Endometrium (tissue), 2 donors: Measurements from ENCODE around the gene RDH8.
A peak's percentile ranks its signal among the peaks of the same experiment; 100 is the strongest.
"Not testable (repeated sequence)": the region's sequence is repeated elsewhere in the genome, so short reads cannot be mapped to it uniquely, and the experiment has no call there.

Experiments used
- FAIRE-seq: peaks from 2 replicates; lab custom pipeline; 2012; peaks lifted over from hg19 to GRCh38; lab: Jason Lieb, UNC
- donor health status: control.
- donor health status: control.

Gene RDH8

GRCh38 chr19:10005632-10006334, 7.5 kb upstream of the RDH8 start:
- FAIRE-seq, result no peak

DNA sequence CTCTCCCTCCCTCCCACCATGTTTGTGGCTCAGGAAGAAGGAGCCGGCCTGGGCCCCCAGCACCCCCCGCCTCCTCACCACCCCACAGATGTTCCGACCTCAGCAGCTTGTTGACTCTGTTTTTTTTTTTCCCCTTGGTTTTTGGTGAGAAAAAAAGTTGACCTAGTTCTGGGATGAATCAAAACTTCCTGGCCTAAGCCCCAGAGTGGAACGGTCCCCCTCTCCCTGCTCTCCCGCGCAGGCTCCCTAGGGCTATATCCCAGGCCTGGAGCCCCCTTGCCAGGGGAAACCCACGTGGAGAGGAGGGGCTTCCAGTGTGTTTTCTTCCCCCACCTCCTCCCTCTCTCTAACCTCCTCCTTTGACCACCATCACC, 7.0 kb upstream of the RDH8 start:
- no peak for FAIRE-seq

DNA sequence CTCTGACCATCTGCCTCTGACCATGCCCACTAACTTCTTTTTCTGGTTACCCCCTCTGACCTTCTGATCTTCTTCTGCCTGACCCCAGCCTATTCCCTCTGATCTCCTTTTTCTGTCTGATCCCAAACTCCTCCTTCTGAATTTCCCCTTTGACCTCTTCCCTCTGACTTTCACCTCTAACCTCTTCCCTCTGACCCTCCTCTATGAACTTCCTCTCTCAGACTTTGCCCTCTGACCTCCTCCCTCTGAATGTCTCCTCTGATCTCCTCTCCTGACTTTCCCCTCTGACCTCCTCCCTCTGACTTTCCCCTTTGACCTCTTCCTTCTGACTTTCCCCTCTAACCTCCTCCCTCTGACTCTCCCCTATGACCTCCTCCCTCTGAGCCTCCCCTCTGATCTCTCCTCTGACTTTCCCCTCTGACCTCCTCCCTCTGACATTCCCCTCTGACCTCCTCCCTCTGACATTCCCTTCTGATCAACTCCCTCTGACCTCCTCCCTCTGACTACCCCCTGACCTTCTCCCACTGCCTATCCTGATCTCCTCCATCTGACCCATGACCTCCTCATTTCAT, 6.4 kb upstream of the RDH8 start:
- FAIRE-seq, result no peak

GRCh38 chr19:10007371-10008183, 5.7 kb upstream of the RDH8 start:
- FAIRE-seq, result no peak

DNA sequence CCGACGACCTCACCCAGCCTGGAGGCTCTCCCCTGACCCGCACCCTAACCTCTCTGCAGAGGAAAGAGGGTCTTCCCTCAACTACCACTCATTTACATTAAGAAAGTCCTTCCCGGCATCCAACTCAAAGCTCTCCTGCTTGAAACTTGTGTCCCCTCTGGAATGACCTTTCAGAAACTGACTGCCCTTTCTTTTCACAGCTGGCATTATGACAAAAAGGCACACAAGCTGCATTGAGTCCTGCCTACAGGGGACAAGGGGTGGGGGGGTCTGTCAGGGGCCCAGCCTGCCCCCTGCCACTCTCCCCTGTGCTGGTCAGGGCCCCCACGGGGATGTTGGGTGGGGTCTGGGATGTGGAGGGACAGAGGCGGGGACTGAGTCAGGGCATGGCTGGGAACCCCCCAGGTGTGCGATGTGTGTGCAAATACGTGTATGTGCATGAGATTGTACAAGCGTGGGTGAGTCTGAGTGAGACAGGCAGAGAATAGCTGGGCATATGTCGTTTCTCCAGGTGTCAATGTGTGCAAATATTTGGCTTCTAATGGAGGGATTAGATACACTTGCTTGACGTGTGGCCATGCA, 5.0 kb upstream of the RDH8 start:
- no peak for FAIRE-seq

GRCh38 chr19:10009714-10010224, 3.5 kb upstream of the RDH8 start:
- FAIRE-seq, result no peak

GRCh38 chr19:10010247-10010691, 3.0 kb upstream of the RDH8 start, which contains the start of gene COL5A3:
COL5A3 (minus strand) TSS chr19:10010504; CDS start chr19:10010385, 119 bp downstream.
- FAIRE-seq, result no peak

- no peak for FAIRE-seq
These were observed 2.3 kb upstream of the RDH8 start for GRCh38 chr19:10010939-10011338.

GRCh38 chr19:10011974-10012373, 1.3 kb upstream of the RDH8 start:
- no peak for FAIRE-seq

- FAIRE-seq, result no peak
These were observed 743 bp downstream of the RDH8 start for GRCh38 chr19:10013834-10014618.

GRCh38 chr19:10018263-10018662, 5.0 kb downstream of the RDH8 start:
- no peak for FAIRE-seq

DNA sequence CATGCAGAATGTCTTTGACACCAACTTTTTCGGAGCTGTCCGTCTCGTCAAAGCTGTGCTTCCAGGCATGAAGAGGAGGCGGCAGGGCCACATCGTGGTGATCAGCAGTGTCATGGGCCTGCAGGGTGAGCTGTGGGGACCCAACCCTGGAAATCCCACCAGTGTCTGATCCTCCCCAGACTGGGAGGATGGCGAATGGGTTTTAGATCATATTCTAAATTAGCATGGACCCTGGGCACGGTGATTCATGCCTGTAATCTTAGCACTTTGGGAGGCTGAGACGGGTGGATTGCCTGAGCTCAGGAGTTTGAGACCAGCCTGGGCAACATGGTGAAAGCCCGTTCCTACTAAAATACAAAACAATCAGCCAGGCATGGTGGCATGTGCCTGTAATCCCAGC, 5.5 kb downstream of the RDH8 start:
- FAIRE-seq, result no peak

GRCh38 chr19:10019246-10019645, 6.0 kb downstream of the RDH8 start:
- no peak for FAIRE-seq

DNA sequence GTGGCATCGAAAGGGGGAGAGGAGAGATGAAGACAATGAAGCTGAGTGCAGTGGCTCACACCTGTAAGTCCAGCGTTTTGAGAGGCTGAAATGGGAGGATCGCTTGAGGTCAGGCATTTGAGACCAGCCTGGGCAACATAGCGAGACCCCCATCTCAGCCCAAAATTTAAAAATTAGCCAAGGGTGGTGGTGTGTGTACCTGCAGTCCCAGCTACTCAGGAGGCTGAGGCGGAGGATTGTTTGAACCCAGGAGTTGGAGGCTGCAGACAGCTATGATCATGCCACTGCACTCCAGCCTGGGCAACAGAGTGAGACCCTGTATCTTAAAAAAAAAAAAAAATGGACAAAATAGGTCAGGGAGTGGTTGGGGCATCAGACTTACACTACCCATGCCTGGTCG, 7.6 kb downstream of the RDH8 start:
- no peak for FAIRE-seq

DNA sequence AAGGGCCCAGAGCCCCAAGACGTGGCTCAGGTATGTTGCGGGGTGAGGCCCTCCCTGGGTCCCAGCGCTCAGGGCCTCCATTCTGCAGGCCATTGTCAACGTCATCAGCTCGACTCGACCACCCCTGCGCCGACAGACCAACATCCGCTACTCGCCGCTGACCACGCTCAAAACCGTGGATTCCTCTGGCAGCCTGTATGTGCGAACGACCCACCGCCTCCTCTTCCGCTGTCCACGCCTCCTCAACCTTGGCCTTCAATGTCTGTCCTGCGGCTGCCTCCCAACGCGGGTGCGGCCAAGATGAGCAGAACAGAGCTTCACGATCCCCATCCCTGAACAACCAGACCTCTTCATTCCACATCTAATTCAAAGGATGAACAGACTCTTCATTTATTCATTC, 8.2 kb downstream of the RDH8 start:
- no peak for FAIRE-seq

- no peak for FAIRE-seq
These were observed 8.6 kb downstream of the RDH8 start for GRCh38 chr19:10021863-10022262.

GRCh38 chr19:10023096-10023495, 9.8 kb downstream of the RDH8 start:
- not testable (repeated sequence) for FAIRE-seq

GRCh38 chr19:10026744-10027143, 13.5 kb downstream of the RDH8 start:
- FAIRE-seq, result no peak

DNA sequence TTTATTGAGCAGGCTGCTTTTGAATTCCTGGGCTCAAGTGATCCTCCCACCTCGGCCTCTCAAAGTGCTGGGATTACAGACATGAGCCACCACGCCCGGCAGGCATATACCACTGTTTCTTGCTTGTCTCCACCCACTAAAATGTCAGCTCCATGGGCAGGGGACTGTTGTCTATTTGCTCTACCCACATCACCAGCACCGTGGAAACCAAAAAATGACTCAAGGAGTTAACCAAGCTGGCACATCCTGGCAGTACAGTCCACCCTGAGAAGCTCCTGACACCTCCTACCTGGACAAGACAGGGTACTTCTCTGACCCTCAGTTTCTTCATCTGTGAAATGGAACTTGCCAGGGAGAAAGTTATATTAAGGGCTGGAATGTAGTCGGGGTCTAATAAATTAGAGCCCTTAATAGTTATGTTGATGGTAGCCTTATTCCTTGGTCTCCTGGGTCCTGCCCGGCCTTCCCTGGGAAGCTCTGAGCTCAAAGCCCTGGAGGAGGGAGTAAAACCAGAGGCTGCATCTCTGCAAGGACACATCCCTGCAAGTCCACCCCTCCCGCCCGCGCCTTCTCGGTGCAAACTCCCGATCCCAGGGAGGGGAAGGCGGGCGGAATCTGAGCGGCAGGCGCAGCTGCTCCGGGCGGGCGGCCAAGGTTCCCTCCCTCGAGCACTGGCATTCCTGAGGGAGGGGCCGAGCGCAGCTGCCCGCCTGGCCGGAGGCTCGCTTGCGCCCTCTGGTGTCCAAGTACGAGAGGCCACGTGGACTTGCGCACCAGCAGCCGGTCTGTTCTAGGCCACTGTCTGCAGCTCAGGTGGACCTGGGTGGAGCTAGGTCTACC, 14.1 kb downstream of the RDH8 start:
- peak; percentile 84 for FAIRE-seq

- no peak for FAIRE-seq
These were observed 20.3 kb downstream of the RDH8 start for GRCh38 chr19:10033614-10034013.

GRCh38 chr19:10036601-10037071, 23.4 kb downstream of the RDH8 start:
- FAIRE-seq, result no peak
